Astrocyte of the spinal cord (primary cell): ENCODE data around the gene CAMSAP3.
A peak's percentile ranks its signal among the peaks of the same experiment; 100 is the strongest.

ENCODE experiments used
- DNase-seq: peaks from one replicate; pipeline ENCODE4 v3.0.0; 2011; ENCODE audit warnings: low read depth, low spot score
- H3K4me3 ChIP-seq: 2 replicates; pipeline ENCODE4 v1.5.1; 2011; ENCODE audit warnings: low read depth, mild to moderate bottlenecking, low read length, moderate library complexity
- in situ Hi-C: cut with HindIII; loops from 2 replicates; pipeline ENCODE4 v1.10.0; 2017; ENCODE audit warnings: low sequenced_read_pairs
- TF ChIP-seq, protein P1 (sequence below): IDR thresholded peaks from 2 replicates; pipeline ENCODE4 v1.5.1; 2012; ENCODE audit warnings: low read depth, mild to moderate bottlenecking, low read length, inconsistent platforms

Gene CAMSAP3

GRCh38 chr19:7624810-7625209, 29.1 kb downstream of the CAMSAP3 start:
- no peak overlapping the region for H3K4me3 ChIP-seq
- in situ Hi-C loops = no loop called here
- no peak for DNase-seq
- TF ChIP-seq, protein P1, sequence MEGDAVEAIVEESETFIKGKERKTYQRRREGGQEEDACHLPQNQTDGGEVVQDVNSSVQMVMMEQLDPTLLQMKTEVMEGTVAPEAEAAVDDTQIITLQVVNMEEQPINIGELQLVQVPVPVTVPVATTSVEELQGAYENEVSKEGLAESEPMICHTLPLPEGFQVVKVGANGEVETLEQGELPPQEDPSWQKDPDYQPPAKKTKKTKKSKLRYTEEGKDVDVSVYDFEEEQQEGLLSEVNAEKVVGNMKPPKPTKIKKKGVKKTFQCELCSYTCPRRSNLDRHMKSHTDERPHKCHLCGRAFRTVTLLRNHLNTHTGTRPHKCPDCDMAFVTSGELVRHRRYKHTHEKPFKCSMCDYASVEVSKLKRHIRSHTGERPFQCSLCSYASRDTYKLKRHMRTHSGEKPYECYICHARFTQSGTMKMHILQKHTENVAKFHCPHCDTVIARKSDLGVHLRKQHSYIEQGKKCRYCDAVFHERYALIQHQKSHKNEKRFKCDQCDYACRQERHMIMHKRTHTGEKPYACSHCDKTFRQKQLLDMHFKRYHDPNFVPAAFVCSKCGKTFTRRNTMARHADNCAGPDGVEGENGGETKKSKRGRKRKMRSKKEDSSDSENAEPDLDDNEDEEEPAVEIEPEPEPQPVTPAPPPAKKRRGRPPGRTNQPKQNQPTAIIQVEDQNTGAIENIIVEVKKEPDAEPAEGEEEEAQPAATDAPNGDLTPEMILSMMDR = no peak

- no peak for DNase-seq
- H3K4me3 ChIP-seq = no peak overlapping the region
- in situ Hi-C loops = no loop called here
- TF ChIP-seq, protein P1 = no peak
Observed at GRCh38 chr19:7625763-7626372, 30.2 kb downstream of the CAMSAP3 start.

DNA sequence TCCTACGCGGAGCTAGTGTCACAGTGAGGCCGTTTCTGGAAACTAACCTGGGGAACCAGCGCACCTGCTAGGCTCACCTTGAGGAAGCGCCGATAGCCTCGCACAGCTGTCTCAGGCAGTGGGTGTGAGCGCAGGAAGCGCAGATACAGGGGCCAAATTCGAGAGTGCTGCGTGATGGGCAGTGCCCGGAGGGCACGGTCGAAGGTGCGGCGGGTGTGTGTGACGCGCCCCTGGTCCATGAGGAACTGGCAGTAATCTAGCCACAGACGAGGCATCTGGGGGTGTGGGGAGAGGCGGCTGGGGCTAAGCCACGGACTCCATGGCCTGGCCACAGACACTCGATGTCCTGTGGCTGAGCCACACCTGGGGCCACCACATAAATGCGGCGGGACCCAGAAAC, 31.5 kb downstream of the CAMSAP3 start:
- H3K4me3 ChIP-seq = no peak overlapping the region
- no peak for DNase-seq
- TF ChIP-seq, protein P1 = no peak
- in situ Hi-C loops = no loop called here

GRCh38 chr19:7628589-7629311, 33.1 kb downstream of the CAMSAP3 start:
- DNase-seq = no peak
- in situ Hi-C loops = no loop called here
- TF ChIP-seq, protein P1 = no peak
- peak overlapping the region; percentile 100 for H3K4me3 ChIP-seq

DNA sequence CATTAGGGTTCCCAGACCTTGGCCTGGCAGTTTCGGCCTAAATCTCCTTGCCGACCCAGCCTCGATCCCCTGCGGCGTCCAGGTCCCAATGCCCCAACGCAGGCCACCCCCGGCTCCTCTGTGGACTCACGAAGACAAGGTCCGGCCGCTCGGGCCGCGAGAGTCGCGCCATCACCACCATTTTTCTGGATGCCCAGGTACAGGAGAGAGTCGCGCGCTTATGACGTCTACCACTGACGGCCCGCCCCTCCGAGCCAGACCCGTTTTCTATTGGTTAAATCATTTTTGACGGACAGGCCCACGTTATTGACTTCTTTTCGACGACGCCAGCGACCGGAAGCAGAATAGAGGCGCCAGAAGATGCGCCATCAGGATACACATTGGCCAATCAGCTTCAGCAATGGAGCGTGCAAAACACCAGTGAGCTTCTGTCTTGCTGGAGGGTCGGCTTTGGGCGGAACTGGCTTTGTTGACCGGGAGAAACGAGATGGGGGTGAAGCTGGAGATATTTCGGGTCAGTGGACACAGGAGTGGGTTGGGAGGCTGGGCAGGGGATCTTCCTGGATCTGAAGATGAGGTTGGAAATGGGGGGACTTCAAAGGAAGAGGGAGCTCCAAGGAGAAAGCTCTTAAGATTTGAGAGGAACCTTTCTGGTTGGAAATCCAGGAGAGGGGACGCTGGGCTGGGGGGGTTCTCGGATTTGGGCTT, 33.8 kb downstream of the CAMSAP3 start, which contains the start of the genes PET100 and XAB2:
PET100 (plus strand) TSS at position 447 of the 708 bp plus-strand sequence; CDS start at position 488, 41 bp downstream.
XAB2 (minus strand) TSS at position 199 of the 708 bp plus-strand sequence; CDS start at position 181, 18 bp downstream.
- H3K4me3 ChIP-seq = peak within 1 kb of the TSS; percentile 100
- in situ Hi-C loops = no loop called here
- peak; percentile 99 for DNase-seq
- TF ChIP-seq, protein P1 = no peak

DNA sequence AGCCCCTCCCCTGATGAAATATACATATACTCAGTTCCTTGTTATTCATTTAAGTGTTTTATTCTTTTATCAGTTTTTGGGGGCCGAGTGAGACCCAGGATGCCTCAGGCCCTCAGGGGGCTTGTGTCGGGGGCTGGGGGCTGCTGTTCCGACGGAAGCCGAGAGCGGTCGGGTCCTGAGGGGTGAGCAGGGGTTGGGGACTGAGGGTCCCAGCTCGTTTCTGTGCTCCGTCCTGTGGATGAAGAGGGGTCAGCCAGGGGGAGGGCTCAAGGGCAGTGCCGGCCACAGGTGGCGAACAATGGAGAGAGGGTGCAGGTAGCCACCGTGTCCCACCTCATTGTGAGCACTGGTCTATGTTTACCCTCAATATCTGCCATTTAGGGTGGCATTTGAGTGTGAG, 35.9 kb downstream of the CAMSAP3 start:
- TF ChIP-seq, protein P1 = no peak
- in situ Hi-C loops = no loop called here
- no peak for DNase-seq
- no peak overlapping the region for H3K4me3 ChIP-seq
